ENCODE data around the gene FOXO3.

DNA sequence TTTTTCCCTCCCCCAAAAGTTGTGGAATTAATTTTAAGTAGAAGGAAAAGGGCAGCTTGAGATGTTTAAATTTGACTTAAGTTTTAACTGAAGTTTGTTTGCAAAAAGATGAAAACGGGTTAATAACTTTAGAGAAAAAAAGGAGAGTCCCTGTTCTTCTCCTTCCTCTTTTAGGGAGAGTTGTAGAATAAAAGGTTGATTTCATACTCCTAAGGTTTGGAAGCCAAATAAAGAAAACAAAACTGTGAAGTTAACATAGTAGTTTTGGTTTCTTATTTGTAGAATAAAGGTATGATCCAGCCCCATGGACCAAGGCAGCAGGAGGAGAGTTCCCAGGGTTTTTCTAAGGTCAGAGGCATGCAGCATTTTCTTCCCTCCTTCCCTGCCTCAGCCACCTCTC lies 33.4 kb downstream of the FOXO3 start:
- TF ChIP-seq POLR2AphosphoS5 (IDR thresholded peaks at IDR 0.05) (no peak), POLR2A (IDR thresholded peaks at IDR 0.05) (no peak)
- TF ChIP-seq, protein P1, sequence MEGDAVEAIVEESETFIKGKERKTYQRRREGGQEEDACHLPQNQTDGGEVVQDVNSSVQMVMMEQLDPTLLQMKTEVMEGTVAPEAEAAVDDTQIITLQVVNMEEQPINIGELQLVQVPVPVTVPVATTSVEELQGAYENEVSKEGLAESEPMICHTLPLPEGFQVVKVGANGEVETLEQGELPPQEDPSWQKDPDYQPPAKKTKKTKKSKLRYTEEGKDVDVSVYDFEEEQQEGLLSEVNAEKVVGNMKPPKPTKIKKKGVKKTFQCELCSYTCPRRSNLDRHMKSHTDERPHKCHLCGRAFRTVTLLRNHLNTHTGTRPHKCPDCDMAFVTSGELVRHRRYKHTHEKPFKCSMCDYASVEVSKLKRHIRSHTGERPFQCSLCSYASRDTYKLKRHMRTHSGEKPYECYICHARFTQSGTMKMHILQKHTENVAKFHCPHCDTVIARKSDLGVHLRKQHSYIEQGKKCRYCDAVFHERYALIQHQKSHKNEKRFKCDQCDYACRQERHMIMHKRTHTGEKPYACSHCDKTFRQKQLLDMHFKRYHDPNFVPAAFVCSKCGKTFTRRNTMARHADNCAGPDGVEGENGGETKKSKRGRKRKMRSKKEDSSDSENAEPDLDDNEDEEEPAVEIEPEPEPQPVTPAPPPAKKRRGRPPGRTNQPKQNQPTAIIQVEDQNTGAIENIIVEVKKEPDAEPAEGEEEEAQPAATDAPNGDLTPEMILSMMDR (IDR thresholded peaks at IDR 0.05) = no peak
